H1 (cell line): ENCODE data around the gene SNX24. TPM values are rescaled to one million over a fixed set of nuclear protein-coding genes. Genes with fewer than 3 reads are reported as not detected.

Source experiments
- CTCF ChIA-PET: fragments of 300-600 bp; sonication (Branson Sonifier 250); formaldehyde crosslinking; loops from one replicate; lab custom pipeline; 2021; ENCODE audit not compliant: partially characterized antibody; lab: Charles Lee
- POLR2A ChIA-PET: fragments of 300-600 bp; sonication (Branson Sonifier 250); formaldehyde crosslinking; loops from one replicate; lab custom pipeline; 2021; ENCODE audit warnings: inconsistent platforms; ENCODE audit not compliant: partially characterized antibody; lab: Charles Lee
- DNase-seq, 2 experiments: peaks; one replicate each; pipeline versions ENCODE4 v3.0.0 to v3.0.0-alpha.2; 2010 to 2022; ENCODE audit warnings: low spot score in 2 of 2, low read depth in 1 of 2, mixed read lengths in 1 of 2
- FAIRE-seq: peaks from 2 replicates; lab custom pipeline; 2011; peaks lifted over from hg19 to GRCh38; lab: Jason Lieb, UNC
- H2AFZ ChIP-seq: 2 replicates; pipeline ENCODE4 v1.8.1; 2012; ENCODE audit warnings: low read length, inconsistent platforms
- H2AK5ac ChIP-seq: 2 replicates; pipeline ENCODE4 v1.6.1; 2013; ENCODE audit warnings: low read depth, low read length
- H2BK120ac ChIP-seq: replicated peaks from 2 replicates; pipeline ENCODE3; 2013; ENCODE audit warnings: low read depth, low read length, inconsistent platforms
- H2BK12ac ChIP-seq: 2 replicates; pipeline ENCODE4 v1.6.1; 2013; ENCODE audit warnings: low read depth, low read length
- H2BK15ac ChIP-seq: 2 replicates; pipeline ENCODE4 v1.6.1; 2013; ENCODE audit warnings: low read length
- H2BK20ac ChIP-seq: 2 replicates; pipeline ENCODE4 v1.6.1; 2013; ENCODE audit warnings: low read length
- H2BK5ac ChIP-seq: 2 replicates; pipeline ENCODE4 v1.6.1; 2013; ENCODE audit warnings: low read depth, low read length
- H3K14ac ChIP-seq: 2 replicates; pipeline ENCODE4 v1.6.1; 2013; ENCODE audit warnings: inconsistent platforms; ENCODE audit not compliant: insufficient read length
- H3K18ac ChIP-seq: 2 replicates; pipeline ENCODE4 v1.6.1; 2013; ENCODE audit warnings: low read length; ENCODE audit errors: extremely low read depth
- H3K23ac ChIP-seq: 2 replicates; pipeline ENCODE4 v1.6.1; 2013; ENCODE audit warnings: inconsistent platforms; ENCODE audit not compliant: insufficient read length
- H3K23me2 ChIP-seq: 2 replicates; pipeline ENCODE4 v1.6.1; 2013; ENCODE audit warnings: low read depth, low read length
- H3K27ac ChIP-seq: 2 replicates; pipeline ENCODE4 v1.6.1; 2011; ENCODE audit warnings: low read depth, low read length, inconsistent platforms
- H3K27me3 ChIP-seq, 4 experiments: replicated peaks in 1 of 4; 1 replicate in 1 of 4; 2 replicates in 3 of 4; pipeline versions ENCODE4 v1.6.1 to v1.8.1; 2011 to 2013; ENCODE audit warnings: low read length in 3 of 4, mild to moderate bottlenecking in 3 of 4, inconsistent platforms in 2 of 4, mixed read lengths in 2 of 4, moderate library complexity in 1 of 4; ENCODE audit not compliant: control insufficient read depth in 3 of 4, insufficient read depth in 3 of 4; ENCODE audit errors: extremely low read depth in 1 of 4
- H3K36me3 ChIP-seq, 4 experiments: 2 replicates each; pipeline versions ENCODE4 v1.6.1 to v1.8.1; 2011 to 2013; ENCODE audit warnings: mild to moderate bottlenecking in 4 of 4, low read length in 3 of 4, moderate library complexity in 2 of 4, control low read depth in 1 of 4, inconsistent platforms in 1 of 4; ENCODE audit not compliant: insufficient read depth in 4 of 4, control insufficient read depth in 2 of 4
- H3K4ac ChIP-seq: replicated peaks from 2 replicates; pipeline ENCODE3; 2013; ENCODE audit warnings: low read length, low read depth, mixed read lengths, inconsistent platforms; ENCODE audit not compliant: insufficient read length
- H3K4me1 ChIP-seq, 4 experiments: replicated peaks in 1 of 4; 1 replicate in 1 of 4; 2 replicates in 3 of 4; pipeline versions ENCODE4 v1.6.1 to v1.8.1; 2011 to 2013; ENCODE audit warnings: low read length in 3 of 4, inconsistent platforms in 2 of 4, mixed read lengths in 1 of 4; ENCODE audit not compliant: insufficient read depth in 4 of 4, control insufficient read depth in 3 of 4
- H3K4me2 ChIP-seq, 2 experiments: 2 replicates each; pipeline versions ENCODE4 v1.6.1 to v1.8.1; 2011 to 2013; ENCODE audit warnings: low read depth in 2 of 2, low read length in 2 of 2, control low read depth in 1 of 2, inconsistent platforms in 1 of 2, mild to moderate bottlenecking in 1 of 2; ENCODE audit not compliant: insufficient read depth in 1 of 2
- H3K4me3 ChIP-seq, 4 experiments: fragments of 200-600, 300-600 bp in 1 of 4; sonication (generic), shearing (Covaris generic), sonication (Bioruptor Twin) in 1 of 4; 2 replicates each; pipeline versions ENCODE4 v1.5.1 to v1.8.1; 2011 to 2016; ENCODE audit warnings: low read length in 4 of 4, low read depth in 3 of 4, control low read depth in 2 of 4, inconsistent platforms in 2 of 4, mild to moderate bottlenecking in 2 of 4, mixed read lengths in 1 of 4, moderate library complexity in 1 of 4; ENCODE audit not compliant: insufficient read depth in 2 of 4; ENCODE audit errors: extremely low read depth in 1 of 4
- H3K56ac ChIP-seq: replicated peaks from 2 replicates; pipeline ENCODE3; 2013; ENCODE audit warnings: low read depth, mild to moderate bottlenecking, mixed read lengths, low read length, inconsistent platforms; ENCODE audit not compliant: insufficient read length
- H3K79me1 ChIP-seq: 2 replicates; pipeline ENCODE4 v1.6.1; 2013; ENCODE audit warnings: low read depth, low read length, control low read depth
- H3K79me2 ChIP-seq, 2 experiments: 2 replicates each; pipeline versions ENCODE4 v1.6.1 to v1.8.1; 2012 to 2013; ENCODE audit warnings: low read length in 2 of 2, mild to moderate bottlenecking in 2 of 2, inconsistent platforms in 1 of 2; ENCODE audit not compliant: insufficient read depth in 2 of 2, control insufficient read depth in 1 of 2
- H3K9ac ChIP-seq, 4 experiments: replicated peaks in 1 of 4; 1 replicate in 1 of 4; 2 replicates in 3 of 4; pipeline versions ENCODE4 v1.6.1 to v1.8.1; 2011 to 2013; ENCODE audit warnings: low read depth in 3 of 4, low read length in 3 of 4, control low read depth in 2 of 4, mild to moderate bottlenecking in 2 of 4, moderate library complexity in 2 of 4, inconsistent platforms in 1 of 4; ENCODE audit errors: extremely low read depth in 1 of 4
- H3K9me3 ChIP-seq, 2 experiments: 2 replicates each; pipeline versions ENCODE4 v1.6.1 to v1.8.1; 2012 to 2013; ENCODE audit warnings: mild to moderate bottlenecking in 2 of 2, moderate library complexity in 2 of 2, control low read depth in 1 of 2, inconsistent platforms in 1 of 2, low read depth in 1 of 2, low read length in 1 of 2, mixed read lengths in 1 of 2; ENCODE audit not compliant: insufficient read depth in 2 of 2
- H4K20me1 ChIP-seq, 2 experiments: replicated peaks in 1 of 2; 2 replicates each; pipeline versions ENCODE3 to v1.8.1; 2011 to 2013; ENCODE audit warnings: inconsistent platforms in 2 of 2, low read length in 2 of 2, mild to moderate bottlenecking in 1 of 2; ENCODE audit not compliant: insufficient read depth in 2 of 2, control insufficient read depth in 1 of 2
- H4K5ac ChIP-seq: 2 replicates; pipeline ENCODE4 v1.6.1; 2013; ENCODE audit warnings: low read length, low read depth, mixed read lengths, inconsistent platforms; ENCODE audit not compliant: insufficient read length
- H4K8ac ChIP-seq: 2 replicates; pipeline ENCODE4 v1.8.0; 2013; ENCODE audit warnings: mild to moderate bottlenecking, moderate library complexity, low read length, inconsistent platforms; ENCODE audit not compliant: insufficient read depth; ENCODE audit errors: extremely low read depth
- H4K91ac ChIP-seq: replicated peaks from 2 replicates; pipeline ENCODE3; 2013; ENCODE audit warnings: low read length, mixed read lengths, inconsistent platforms; ENCODE audit not compliant: insufficient read length
- ATF3 ChIP-seq: IDR thresholded peaks from 2 replicates; pipeline ENCODE4 v1.6.1; 2011; ENCODE audit warnings: low read depth, mild to moderate bottlenecking, low read length; ENCODE audit not compliant: insufficient read depth
- BACH1 ChIP-seq: IDR thresholded peaks from 2 replicates; pipeline ENCODE4 v1.6.1; 2012; ENCODE audit warnings: low read length, improper control_type of control experiment
- EZH2 ChIP-seq: fragments of 200-600 bp; sonication (generic); IDR thresholded peaks from 2 replicates; pipeline ENCODE4 v1.7.1; 2012; ENCODE audit warnings: low read depth, mild to moderate bottlenecking, moderate library complexity, low read length, inconsistent platforms; ENCODE audit not compliant: severe bottlenecking
- KDM4A ChIP-seq: IDR thresholded peaks from one replicate; pipeline ENCODE4 v1.7.1; 2012; ENCODE audit warnings: low read depth, mild to moderate bottlenecking, moderate library complexity, low read length, inconsistent platforms; ENCODE audit not compliant: severe bottlenecking
- MAFK ChIP-seq: IDR thresholded peaks from 2 replicates; pipeline ENCODE4 v1.6.1; 2012; ENCODE audit warnings: low read depth, mild to moderate bottlenecking, improper control_type of control experiment, low read length
- RAD21 ChIP-seq, 2 experiments: IDR thresholded peaks in 1 of 2; conservative IDR thresholded peaks in 1 of 2; 2 replicates each; pipeline ENCODE4 v1.6.1; 2011; ENCODE audit warnings: low read depth in 2 of 2, low read length in 2 of 2, improper control_type of control experiment in 1 of 2, inconsistent platforms in 1 of 2, mild to moderate bottlenecking in 1 of 2, moderate library complexity in 1 of 2
- RXRA ChIP-seq: IDR thresholded peaks from 2 replicates; pipeline ENCODE4 v1.6.1; 2011; ENCODE audit warnings: low read depth, mild to moderate bottlenecking, low read length, moderate library complexity; ENCODE audit not compliant: insufficient read depth
- SP1 ChIP-seq: IDR thresholded peaks from 2 replicates; pipeline ENCODE4 v1.6.1; 2011; ENCODE audit warnings: low read depth, low read length
- TAF7 ChIP-seq: optimal IDR thresholded peaks from 2 replicates; pipeline ENCODE3; 2011; ENCODE audit warnings: low read depth, mild to moderate bottlenecking, inconsistent platforms, low read length, moderate library complexity, borderline replicate concordance
- TEAD4 ChIP-seq: IDR thresholded peaks from 2 replicates; pipeline ENCODE4 v1.6.1; 2012; ENCODE audit warnings: low read depth, low read length, inconsistent platforms, mixed read lengths
- YY1 ChIP-seq: IDR thresholded peaks from 2 replicates; pipeline ENCODE4 v1.6.1; 2011; ENCODE audit warnings: low read depth, mild to moderate bottlenecking, low read length
- WGBS, 2 experiments: shearing (Covaris generic) in 1 of 2; methylation state at CpG; one replicate each; pipeline versions ENCODE4 v1.1.6 to v1.1.7; 2013 to 2015; ENCODE audit warnings: low lambda C conversion rate in 2 of 2, mixed read lengths in 2 of 2, inconsistent platforms in 1 of 2, low coverage in 1 of 2, missing lambda C conversion rate in 1 of 2; ENCODE audit not compliant: insufficient replicate concordance in 2 of 2, insufficient coverage in 1 of 2, insufficient read length in 1 of 2; ENCODE audit errors: extremely low coverage in 1 of 2, missing lambda C conversion rate in 1 of 2; 5-methylcytosine and 5-hydroxymethylcytosine counted together
- polyA plus RNA-seq, 7 experiments: library from polyadenylated mRNA; depleted of rRNA in 3 of 7; stranded (reverse) in 5 of 7; unstranded in 2 of 7; fragments of >200 nt in 5 of 7; fragments of 200-250 nt in 2 of 7; gene quantifications; 1 replicate in 5 of 7; 2 replicates in 1 of 7; 4 replicates in 1 of 7; pipeline versions ENCODE4 v1.2.1 to v1.2.3, GENCODE V29; 2011 to 2013; ENCODE audit warnings: missing spikeins in 2 of 7, mixed read lengths in 2 of 7
- total RNA-seq: library from RNA; stranded (reverse); fragmentation: NEBNext Ultra II Directional; extraction: Animal tissue kit (Norgen Biotek cat#: 25700); gene quantifications from 2 replicates; pipeline ENCODE4 v1.2.1, GENCODE V29; 2021

The SNX24 gene
- total and polyA plus RNA-seq, 2 of the 8 experiments (the other 6 are each of a cell fraction or from before 2014, with no cell fraction given) = 7.3 to 14.3 TPM

GRCh38 chr5:122978644-122979297 lies 133.4 kb downstream of the SNX24 start:
- FAIRE-seq (no peak), DNase-seq (no peak)
- Histone ChIP-seq H3K4ac (no peak overlapping the region), H3K36me3 (no peaks in the 10 kb centered on the region), H3K79me2 (no peaks in the 10 kb centered on the region), H3K18ac (no peak overlapping the region), H3K56ac (no peak overlapping the region), H2BK15ac (no peak overlapping the region), H2AK5ac (no peak overlapping the region), H3K79me1 (no peaks in the 10 kb centered on the region), H2BK120ac (no peak overlapping the region), H4K5ac (no peak overlapping the region), H2BK12ac (no peak overlapping the region), H3K23me2 (no peaks in the 10 kb centered on the region), H3K27ac (no peak overlapping the region), H2BK5ac (no peak overlapping the region), H3K14ac (no peak overlapping the region), H3K9ac (no peak overlapping the region), H4K91ac (no peak overlapping the region), H2AFZ (no peak overlapping the region), H3K27me3 (no peaks in the 10 kb centered on the region), H3K4me2 (no peak overlapping the region), H2BK20ac (no peak overlapping the region), H4K8ac (no peak overlapping the region), H3K23ac (no peak overlapping the region), H3K4me3 (no peak overlapping the region), H4K20me1 (no peaks in the 10 kb centered on the region), H3K9me3 (no peaks in the 10 kb centered on the region), H3K4me1 (peaks cover 0 to 2% (median 0%) of the 10 kb centered on the region in 4 experiments; a peak in 1 of 7 replicates)
- ChIA-PET CTCF (interaction anchor here (0.9 kb wide), 1 partner anchor 9 kb away, joined by 3 read pairs; no protein-coding TSS in a partner anchor), POLR2A (no interaction called here)
- 96% methylated on average over 5 of the region's 5 CpGs; no CpG with 5 or more reads in 1 of the 2 experiments for WGBS, 2 experiments
- no peak for TF ChIP-seq MAFK
- TF ChIP-seq ATF3 = no peak
- no peak for TF ChIP-seq EZH2
- no peak for TF ChIP-seq BACH1
- no peak for TF ChIP-seq TAF7
- no peak for TF ChIP-seq RXRA
- TF ChIP-seq RAD21 (IDR thresholded peaks at IDR 0.05 in 1 of 2, conservative IDR thresholded peaks at IDR 0.05 in 1 of 2; ENCODE audit: low read depth in 2 of 2, low read length in 2 of 2) = no peak
- TF ChIP-seq SP1 = no peak
- no peak for TF ChIP-seq TEAD4
- no peak for TF ChIP-seq YY1
- TF ChIP-seq KDM4A = no peak
